Measurements from ENCODE around the gene MAP7.
"Not testable (repeated sequence)": the region's sequence is repeated elsewhere in the genome, so short reads cannot be mapped to it uniquely, and the experiment has no call there.

GRCh38 chr6:136401236-136401635 is 149.0 kb downstream of the MAP7 start:
- TF ChIP-seq CTCF, POLR2A (IDR thresholded peaks at IDR 0.05): not testable (repeated sequence)
